Islet precursor cell (in vitro differentiated cells): Measurements from ENCODE around the gene GRM6.

Source experiments
- DNase-seq: peaks from one replicate; pipeline ENCODE4 v3.0.0-alpha.2; 2018

GRM6 gene

DNA sequence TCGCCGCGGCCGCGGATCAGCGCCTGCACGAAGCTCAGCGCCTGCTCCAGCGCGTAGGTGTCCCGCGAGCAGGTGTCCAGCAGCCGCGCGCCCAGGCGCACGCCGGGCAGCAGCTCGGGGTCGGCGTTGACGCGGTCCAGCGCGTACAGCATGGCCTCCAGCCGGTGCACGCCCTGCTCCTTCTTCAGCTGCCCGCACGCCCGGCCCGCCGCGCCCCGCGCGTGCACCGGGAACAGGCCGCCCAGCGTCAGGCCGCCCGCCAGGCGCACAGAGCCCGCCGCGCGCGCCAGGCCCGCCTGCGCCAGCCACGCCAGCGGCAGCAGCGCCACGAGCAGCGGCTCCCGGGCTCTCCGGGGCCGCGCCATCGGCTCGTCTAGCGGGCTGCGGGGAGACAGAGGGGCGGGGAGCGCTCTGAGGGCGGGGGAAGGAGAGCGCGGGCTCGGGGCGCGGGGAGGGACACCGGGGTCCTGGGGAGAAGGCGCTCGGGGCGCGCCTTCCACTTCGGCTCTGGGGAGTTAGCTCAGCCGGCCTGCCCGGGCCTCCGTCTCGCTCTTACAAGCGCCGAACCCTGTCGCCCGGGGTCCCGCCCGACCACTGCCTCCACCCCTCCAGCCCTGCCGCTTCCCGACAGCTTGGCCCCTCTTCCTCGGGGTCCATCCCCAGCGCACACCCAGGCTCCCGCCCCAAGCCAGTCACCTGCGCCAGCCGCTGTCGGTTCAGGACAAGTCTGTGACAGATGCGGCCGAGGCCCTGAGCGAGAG, at the start of gene GRM6:
GRM6 (minus strand) TSS at position 741 of the 761 bp plus-strand sequence; CDS start at position 365, 376 bp downstream.
- no peak for DNase-seq

GRCh38 chr5:179044765-179045164, 49.6 kb upstream of the GRM6 start:
- DNase-seq: no peak

DNA sequence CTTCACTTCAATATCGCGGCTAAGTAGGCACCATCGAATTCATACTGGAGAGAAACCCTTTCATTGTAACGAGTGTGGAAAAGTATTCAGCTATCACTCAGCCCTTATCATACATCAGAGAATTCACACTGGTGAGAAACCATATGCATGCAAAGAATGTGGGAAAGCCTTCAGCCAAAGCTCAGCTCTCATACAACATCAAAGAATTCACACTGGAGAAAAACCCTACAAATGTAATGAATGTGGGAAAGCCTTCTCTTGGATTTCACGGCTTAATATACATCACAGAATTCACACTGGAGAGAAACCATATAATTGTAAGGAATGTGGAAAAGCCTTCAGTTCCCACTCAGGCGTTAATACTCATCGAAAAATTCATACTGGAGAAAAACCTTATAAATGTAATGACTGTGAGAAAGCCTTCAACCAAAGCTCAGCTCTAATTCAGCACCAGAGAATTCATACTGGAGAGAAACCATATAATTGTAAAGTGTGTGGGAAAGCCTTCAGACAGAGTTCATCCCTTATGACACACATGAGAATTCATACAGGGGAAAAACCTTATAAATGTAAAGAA, 38.0 kb upstream of the GRM6 start:
- no peak for DNase-seq

DNA sequence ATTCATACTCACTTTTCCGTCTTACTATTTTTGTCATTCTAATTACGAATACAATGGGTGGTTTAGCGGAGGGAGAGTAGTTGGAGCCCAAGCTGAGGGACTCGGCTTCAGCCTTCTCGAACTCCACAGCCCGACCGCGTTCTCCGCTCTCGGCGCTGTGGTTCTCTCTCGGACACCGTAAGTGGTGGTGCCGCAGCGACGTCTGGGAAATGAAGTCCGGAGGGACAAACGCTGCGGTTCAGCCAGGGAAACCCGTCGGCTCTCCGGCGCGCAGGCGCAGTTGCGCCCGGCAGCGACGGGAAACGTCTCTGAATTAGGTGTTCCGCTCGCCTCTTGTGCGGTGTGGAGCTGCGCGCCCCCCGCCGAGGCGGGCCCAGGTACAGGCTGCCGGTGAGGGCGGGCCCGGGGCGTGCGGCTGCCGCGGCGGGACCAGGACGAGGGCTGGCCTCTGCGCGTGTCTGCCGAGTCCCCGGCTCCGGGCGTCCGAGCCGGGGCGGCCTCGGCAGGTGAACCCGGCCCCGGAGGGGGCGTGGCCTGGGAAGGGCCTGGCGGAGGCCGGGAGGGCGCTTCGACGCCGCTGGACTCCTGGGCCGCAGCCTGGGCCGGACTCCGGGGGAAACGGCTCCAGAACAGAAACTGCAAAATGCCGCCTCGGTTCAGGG, 28.5 kb upstream of the GRM6 start, which contains the start of gene ZNF879:
ZNF879 (plus strand) TSS at position 277 of the 662 bp plus-strand sequence. CDS start 1,201 bp downstream, outside the sequence.
- DNase-seq: peak; percentile 98

- no peak for DNase-seq
Observed at GRCh38 chr5:179008667-179009066, 13.5 kb upstream of the GRM6 start.

- DNase-seq: no peak
Observed at GRCh38 chr5:179006564-179006963, 11.4 kb upstream of the GRM6 start.

DNA sequence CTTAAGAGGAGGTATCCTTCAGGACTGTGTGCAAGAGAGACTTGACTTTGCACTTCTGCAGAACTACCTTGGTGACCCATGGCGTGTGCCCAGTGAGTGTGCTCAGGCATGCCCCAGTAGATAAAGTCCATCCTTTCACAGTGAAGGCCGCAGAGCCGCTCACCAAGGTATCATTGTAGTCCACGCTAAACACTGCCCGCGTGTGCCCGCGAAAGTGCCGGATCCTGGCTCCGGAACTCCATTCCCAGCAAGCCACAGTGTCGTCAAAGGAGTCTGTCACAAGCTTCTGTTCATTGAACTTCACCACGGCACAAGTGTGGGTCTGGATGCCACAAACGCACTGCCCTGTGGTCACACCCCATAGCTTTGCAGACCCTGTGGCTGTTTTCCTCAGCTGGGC, 3.3 kb upstream of the GRM6 start:
- no peak for DNase-seq

GRCh38 chr5:178997191-178997590, 2.1 kb upstream of the GRM6 start:
- DNase-seq: no peak

DNA sequence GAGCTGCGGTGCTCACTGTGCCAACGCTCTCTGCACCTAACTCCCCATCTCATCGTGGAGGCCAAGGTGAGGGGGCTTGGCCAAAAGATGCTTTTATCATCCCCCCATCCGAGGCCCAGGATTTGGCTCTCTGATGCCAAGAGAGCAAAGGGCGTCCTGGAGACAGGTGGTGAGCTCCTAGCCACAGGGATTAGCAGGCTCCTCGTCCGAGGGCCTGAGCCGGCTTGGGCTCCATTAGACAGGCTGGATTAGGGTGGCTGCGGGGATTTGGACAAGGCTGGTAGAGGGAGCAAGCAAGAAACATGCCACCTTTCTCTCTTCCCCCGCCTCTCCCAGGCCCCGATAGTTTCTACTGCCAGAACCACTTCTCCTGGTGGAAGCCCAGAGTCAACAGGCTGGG, 1.0 kb upstream of the GRM6 start:
- no peak for DNase-seq

- no peak for DNase-seq
Observed at GRCh38 chr5:178995341-178995690, 196 bp upstream of the GRM6 start.

DNA sequence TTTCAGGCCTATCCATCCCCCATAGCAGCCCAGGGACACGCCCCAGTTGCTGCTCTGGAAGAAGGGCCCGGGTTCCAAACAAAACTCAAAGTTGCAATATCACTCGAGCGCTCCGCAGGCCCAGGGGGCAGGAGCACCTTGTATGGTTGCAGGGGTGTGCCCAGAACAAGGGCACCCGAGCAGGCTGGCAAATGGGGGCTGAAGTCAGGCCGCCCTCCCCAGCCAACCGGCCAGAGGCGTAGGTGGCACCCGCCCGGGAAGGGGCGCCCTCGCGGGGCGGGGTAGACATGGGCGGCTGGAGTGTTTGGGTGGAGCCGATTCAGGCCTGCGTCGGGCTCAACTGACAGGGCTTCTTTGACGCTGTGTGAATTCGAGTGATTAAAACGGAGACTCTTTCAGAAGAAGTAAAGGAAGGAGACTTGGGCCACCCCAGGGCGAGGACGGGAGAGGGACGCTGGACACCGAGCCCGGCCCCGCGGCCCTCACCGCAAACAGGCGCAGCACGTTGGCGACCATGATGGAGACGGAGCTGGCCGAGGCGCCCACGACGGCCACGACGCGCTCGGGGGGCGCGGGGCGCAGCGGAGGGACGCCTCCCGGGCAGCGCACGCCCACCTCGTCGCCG, 1.1 kb downstream of the GRM6 start:
- no peak for DNase-seq

- DNase-seq: no peak
Observed at GRCh38 chr5:178993236-178993765, 1.8 kb downstream of the GRM6 start.

DNA sequence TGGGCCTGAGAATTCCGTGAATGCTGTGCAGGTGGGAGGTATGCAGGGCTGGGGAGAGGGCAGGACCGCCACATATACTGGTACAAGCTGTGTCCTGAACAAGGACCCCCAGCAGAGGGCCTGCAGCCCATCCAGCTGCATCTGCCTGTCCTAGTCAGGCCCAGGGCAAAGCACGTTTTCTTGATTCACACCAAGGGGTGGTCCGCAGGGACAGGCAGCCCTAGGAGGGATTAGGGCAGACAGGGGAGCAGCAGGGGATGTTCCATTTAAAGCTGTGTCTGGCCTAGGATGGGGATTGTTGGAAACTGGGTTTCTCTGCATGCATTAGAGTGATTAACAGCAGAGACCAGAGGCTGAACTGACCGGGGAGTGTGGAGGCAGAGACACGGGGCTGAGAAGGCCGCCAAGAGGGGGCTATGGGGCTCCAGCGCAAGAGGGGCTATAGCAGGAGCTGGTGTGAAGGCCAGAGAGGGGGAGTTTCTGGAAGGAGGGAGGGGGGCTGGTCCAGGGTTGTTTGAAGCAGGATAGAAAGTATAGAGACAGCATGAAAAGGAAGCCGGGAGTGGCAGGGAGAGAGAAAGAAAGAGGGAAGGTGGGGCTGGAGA, 2.7 kb downstream of the GRM6 start:
- DNase-seq: no peak

DNA sequence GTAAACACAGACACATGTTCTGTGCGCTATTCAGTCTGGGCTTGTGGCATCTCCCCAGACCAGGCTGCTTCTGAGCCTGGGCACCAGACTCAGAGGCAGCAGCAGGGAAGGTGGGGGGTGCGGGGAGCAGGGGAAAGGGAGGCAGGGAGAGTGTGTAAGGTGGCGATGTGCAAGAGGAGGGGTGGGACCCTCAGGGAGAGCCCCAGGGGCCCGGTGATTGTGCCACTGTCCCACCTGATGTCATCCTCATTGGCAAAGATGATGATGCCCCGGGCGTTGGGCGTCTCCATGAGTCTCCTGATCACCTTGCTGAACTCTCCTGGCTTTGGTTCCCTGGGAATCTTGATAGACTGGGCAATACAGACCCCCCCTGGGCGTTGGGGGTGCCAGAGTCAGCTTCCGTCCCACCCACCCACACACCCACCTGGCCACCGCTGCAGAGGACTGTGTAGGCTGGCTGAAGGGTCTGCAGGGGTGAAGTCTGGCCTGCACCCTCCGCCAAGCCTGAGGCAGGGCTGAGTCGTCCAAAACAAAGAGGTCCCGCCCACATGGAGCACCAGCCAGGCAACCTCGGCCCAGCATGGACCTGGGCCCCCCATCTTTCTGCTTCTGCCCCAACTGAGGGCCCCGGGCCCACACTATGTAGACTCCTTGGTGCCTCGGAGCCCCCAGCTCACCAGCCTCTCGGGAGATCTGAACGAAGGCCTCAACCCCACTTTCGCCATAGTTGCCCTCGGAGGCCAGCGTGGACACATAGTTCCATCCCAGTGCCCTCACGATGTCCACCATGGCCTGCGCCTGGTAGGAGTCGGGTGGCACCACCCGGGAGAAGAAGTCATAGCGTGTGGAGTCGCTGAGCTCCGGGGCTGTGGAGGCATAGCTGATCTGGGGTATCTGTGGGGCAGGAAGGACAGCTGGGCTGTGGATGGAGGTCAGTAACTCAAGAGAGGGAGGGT, 3.7 kb downstream of the GRM6 start:
- no peak for DNase-seq

DNA sequence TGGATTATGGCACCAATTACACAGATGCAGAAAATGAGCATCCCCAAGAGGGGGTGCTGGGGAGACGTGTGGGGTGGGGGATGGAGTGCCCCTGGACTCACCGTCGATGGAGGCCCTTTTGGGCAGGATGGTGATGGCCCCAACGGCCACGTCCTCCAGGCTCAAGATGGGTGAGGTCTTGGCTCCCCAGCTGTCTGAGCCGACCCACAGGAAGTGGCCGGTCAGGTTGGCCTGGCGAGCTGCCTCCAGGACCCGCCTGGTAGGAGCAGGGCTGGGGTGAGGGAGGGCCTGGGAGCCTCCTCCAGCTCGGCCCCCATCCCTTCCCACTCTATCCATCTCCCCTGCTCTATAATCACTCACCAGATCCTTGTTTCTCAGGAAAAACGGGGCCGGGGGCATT, 4.6 kb downstream of the GRM6 start:
- no peak for DNase-seq

DNA sequence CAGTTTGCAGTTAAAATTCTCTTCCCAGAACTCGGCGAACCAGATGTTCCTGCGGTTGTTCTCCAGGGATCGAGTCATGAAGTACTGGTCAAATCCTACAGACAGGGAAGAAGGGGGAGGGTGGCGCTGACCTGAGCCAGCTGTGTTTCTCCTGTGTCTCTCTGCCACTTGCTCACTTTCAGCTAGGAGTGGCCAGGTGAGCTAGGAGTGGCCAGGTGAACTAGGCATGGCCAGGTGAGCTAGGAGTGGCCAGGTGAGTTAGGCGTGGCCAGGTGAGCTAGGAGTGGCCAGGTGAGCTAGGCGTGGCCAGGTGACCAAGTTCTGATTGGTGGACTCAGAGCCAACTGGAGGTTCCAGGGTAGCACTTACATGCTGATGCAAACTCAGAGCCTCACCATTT, 5.8 kb downstream of the GRM6 start:
- no peak for DNase-seq

DNA sequence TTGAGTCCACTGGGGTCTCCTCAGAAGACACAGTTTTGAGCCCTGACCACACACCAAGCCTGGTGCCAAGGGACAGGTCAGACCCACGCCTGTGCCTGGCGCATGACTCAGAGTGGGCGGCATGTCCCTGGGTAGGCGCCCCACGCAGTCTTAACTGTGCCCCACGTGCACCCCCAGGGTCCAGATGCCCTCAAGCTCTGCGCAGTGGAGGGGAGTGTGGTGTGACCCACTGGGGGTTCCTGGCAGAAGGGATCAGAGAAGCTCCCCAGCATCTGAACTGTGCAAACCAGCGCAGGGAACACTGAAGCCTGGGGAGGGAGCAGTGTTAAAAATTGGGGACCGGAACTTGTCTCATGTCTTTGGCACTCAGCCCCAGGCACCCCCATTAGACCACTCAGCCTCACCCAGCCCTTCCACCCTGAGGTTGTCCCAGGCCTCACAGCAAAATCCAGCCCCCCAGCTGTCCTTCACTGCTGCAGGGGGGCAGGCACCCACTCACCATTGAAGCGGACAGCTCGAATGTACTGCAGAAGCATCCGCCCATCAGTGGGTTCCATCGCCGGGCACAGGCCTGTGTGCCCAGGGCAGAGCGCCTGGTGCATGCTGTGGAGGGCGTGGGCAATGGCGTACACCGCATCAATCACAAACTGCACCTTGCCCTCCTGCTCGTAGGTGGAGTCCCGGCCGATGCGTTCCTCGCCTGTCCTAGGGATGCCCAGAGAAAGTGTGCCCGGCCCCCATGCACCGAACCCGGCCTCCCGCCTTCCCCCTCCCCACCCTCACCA, 6.5 kb downstream of the GRM6 start:
- DNase-seq: no peak

DNA sequence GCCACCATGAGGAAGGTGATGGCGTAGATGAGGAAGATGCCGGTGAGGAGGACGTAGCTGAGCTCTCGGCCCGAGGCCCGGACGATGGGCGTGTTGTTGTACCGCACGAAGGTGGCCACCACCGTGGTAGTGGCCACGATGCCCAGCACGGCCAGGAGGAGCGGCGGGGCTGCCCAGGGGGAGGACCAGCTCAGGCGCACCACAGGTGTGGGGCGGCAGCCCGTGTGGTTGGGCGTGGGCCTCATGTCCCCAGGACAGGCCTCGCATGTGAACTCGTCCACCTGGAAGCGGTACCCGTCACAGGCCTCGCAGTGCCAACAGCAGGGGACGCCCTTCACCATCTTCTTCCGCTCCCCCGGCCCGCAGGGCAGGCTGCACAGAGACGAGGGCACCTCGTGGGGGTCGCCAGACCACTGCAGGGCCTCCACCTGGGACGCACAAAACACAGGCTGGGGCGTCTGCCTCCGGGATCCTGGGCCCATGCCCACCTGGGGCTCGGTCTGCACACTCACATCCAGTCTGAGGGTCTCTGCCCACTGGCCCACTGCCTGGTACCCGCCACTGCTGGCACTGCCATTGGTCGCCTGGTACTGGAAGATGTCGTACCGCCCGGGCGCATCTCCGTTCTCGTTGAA, 8.7 kb downstream of the GRM6 start:
- DNase-seq: no peak

GRCh38 chr5:178984145-178985072, 10.7 kb downstream of the GRM6 start:
- no peak for DNase-seq
